ENCODE data around the gene MYL3. TPM values are rescaled to one million over a fixed set of nuclear protein-coding genes. Genes with fewer than 3 reads are reported as not detected.
A peak's percentile ranks its signal among the peaks of the same experiment; 100 is the strongest.

MYL3 gene
- total and polyA plus RNA-seq, 2 of the 4 experiments (the other 2 are of a cell fraction): 0.09 TPM; not detected in 1

- Histone ChIP-seq H3K36me3 (ENCODE audit: control insufficient read depth, insufficient read depth, low read length) (no peaks in the 10 kb centered on the region), H3K27me3 (ENCODE audit: control insufficient read depth, insufficient read depth, low read length) (peaks cover 11% of the 10 kb centered on the region), H3K9ac (ENCODE audit: low read depth, low read length) (no peak overlapping the region), H2AFZ (replicated peaks; ENCODE audit: low read length, poor library complexity) (no peak overlapping the region), H3K9me3 (ENCODE audit: control insufficient read depth, insufficient read depth, low read length) (no peaks in the 10 kb centered on the region), H2BK15ac (ENCODE audit: low read depth, low read length) (no peak overlapping the region), H3K14ac (replicated peaks; ENCODE audit: low read depth, low read length) (no peak overlapping the region), H3K4me3 (ENCODE audit: insufficient read depth, low read depth, low read length) (no peak overlapping the region), H4K91ac (ENCODE audit: insufficient read depth, low read depth, low read length) (no peak overlapping the region), H3K4me2 (ENCODE audit: low read depth, low read length) (no peak overlapping the region), H3K79me1 (ENCODE audit: low read depth in 1 of 2, low read length in 2 of 2) (no peaks in the 10 kb centered on the region), H3K18ac (ENCODE audit: low read depth, low read length) (no peak overlapping the region), H2BK5ac (ENCODE audit: low read depth, low read length, poor library complexity, severe bottlenecking) (no peak overlapping the region), H3K4me1 (ENCODE audit: control insufficient read depth, insufficient read depth, low read length) (no peaks in the 10 kb centered on the region), H4K8ac (ENCODE audit: low read depth in 2 of 2, low read length in 2 of 2) (no peak overlapping the region), H3K27ac (ENCODE audit: insufficient read depth, low read length) (no peak overlapping the region), H4K5ac (ENCODE audit: low read depth, low read length) (no peak overlapping the region), H2BK120ac (ENCODE audit: low read depth, low read length) (no peak overlapping the region), H3K4ac (ENCODE audit: low read depth, low read length) (no peak overlapping the region), H4K20me1 (ENCODE audit: insufficient read depth, low read length) (peaks cover 4% of the 10 kb centered on the region; the same call in 1 of the 2 replicates), H3K9me1 (ENCODE audit: insufficient read depth, low read length) (peaks cover 4% of the 10 kb centered on the region; the same call in 1 of the 2 replicates), H2AK9ac (replicated peaks; ENCODE audit: low read depth, low read length, poor library complexity) (peak overlapping the region; percentile 42), H3K56ac (ENCODE audit: extremely low read depth, insufficient read depth, low read length) (no peak overlapping the region), H2AK5ac (ENCODE audit: low read depth, low read length) (no peak overlapping the region), H3K23ac (ENCODE audit: low read depth, low read length) (no peak overlapping the region), H2BK20ac (ENCODE audit: low read depth, low read length) (no peak overlapping the region)
- ATAC-seq (ENCODE audit: low read depth) (no peak), DNase-seq (no peak)
- ChIA-PET CTCF (interaction anchor here (1.0 kb wide), 1 partner anchor 10 kb away, joined by 3 read pairs; no protein-coding TSS in a partner anchor), POLR2A (ENCODE audit: unreplicated experiment) (no interaction called here)
- BruUV-seq (replicated peaks): no TSS peak
- in situ Hi-C loops (cut with MboI; ENCODE audit: low sequenced_read_pairs) (no loop called here), dilution Hi-C loops (cut with HindIII; ENCODE audit: low sequenced_read_pairs, unreplicated experiment) (no loop called here), intact Hi-C loops (cut with micrococcal nuclease) (no loop called here)
- TF ChIP-seq FOS (IDR thresholded peaks at IDR 0.05; ENCODE audit: low read depth, low read length) (no peak), MXI1 (IDR thresholded peaks at IDR 0.05; ENCODE audit: borderline replicate concordance, low read depth, low read length) (no peak), CTCF (conservative IDR thresholded peaks at IDR 0.05; ENCODE audit: low read depth, low read length) (no peak), RAD21 (IDR thresholded peaks at IDR 0.05; ENCODE audit: low read length) (no peak), BHLHE40 (IDR thresholded peaks at IDR 0.05; ENCODE audit: low read depth, low read length) (no peak), NFE2L2 (IDR thresholded peaks at IDR 0.05; ENCODE audit: low read depth, low read length) (no peak), MAFK (IDR thresholded peaks at IDR 0.05; ENCODE audit: low read depth, low read length) (no peak), ELK1 (IDR thresholded peaks at IDR 0.05; ENCODE audit: borderline replicate concordance, low read depth, low read length) (no peak), CHD1 (IDR thresholded peaks at IDR 0.05; ENCODE audit: low read depth, low read length) (no peak)
- WGBS, 2 experiments (ENCODE audit: extremely low coverage in 2 of 2, insufficient read length in 1 of 2): no CpG with 5 or more reads among the region's 5 CpGs
These were observed 36.7 kb upstream of the MYL3 start for GRCh38 chr3:46900007-46900292.
